HG03469 (cell line): ENCODE data around the gene USPL1.
"Not testable (repeated sequence)": the region's sequence is repeated elsewhere in the genome, so short reads cannot be mapped to it uniquely, and the experiment has no call there.

Experiments used
- ATAC-seq: cut with Tn5 transposase; IDR thresholded peaks from one replicate; pipeline ENCODE4 v1.9.1; 2021; ENCODE audit warnings: mild to moderate bottlenecking, moderate library complexity, moderate number of reproducible peaks; ENCODE audit not compliant: unreplicated experiment

USPL1 gene

DNA sequence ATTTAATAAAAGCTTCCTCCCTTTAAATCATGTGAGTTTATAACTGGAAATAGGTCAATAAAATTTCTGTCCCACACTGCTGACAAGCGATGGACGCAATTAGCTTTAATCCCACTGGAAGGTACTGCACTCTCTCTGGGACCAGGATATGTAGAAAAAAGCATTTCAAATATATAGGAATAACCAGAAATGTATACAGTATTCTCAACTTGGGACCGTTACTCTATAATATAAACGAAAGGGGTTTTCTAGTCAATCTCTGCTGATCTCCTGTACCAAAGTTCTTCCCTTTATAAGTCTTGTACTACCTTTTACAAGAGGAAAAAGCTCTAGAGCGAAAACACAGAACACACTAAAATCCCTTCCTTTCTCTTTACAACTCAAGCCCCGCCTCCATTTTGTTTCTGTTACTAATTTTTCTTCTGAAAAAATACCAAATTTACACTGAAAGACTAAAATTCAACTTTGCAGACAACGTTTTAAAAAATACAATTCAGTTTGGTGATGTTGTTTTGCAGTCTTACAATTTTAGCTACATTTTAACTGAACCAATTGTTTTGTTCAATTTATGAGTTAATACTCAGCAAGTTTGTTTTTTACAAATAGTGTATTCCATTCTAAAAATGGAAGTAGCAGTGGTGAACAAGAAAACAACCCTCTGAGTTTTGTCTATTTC is 1.7 kb upstream of the USPL1 start:
- ATAC-seq = no peak

DNA sequence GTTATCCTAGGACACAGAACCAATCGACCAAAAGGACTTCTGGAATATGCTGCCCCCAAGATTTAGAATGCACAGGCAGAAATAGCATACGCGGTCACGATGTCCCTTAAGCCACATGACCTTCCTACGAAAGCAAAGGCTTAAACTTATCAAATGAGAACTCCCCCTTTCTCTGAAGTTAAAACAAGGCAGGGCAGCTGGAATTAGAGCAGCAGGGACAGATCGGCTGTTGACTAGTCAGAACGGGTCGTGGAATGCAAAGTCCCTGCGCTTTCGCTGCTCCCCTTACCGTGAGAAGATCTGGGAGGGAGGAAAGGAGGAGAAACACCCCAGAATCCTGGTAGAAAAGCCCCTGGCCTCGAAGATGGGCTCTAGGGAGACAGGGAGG is 799 bp upstream of the USPL1 start:
- no peak for ATAC-seq

DNA sequence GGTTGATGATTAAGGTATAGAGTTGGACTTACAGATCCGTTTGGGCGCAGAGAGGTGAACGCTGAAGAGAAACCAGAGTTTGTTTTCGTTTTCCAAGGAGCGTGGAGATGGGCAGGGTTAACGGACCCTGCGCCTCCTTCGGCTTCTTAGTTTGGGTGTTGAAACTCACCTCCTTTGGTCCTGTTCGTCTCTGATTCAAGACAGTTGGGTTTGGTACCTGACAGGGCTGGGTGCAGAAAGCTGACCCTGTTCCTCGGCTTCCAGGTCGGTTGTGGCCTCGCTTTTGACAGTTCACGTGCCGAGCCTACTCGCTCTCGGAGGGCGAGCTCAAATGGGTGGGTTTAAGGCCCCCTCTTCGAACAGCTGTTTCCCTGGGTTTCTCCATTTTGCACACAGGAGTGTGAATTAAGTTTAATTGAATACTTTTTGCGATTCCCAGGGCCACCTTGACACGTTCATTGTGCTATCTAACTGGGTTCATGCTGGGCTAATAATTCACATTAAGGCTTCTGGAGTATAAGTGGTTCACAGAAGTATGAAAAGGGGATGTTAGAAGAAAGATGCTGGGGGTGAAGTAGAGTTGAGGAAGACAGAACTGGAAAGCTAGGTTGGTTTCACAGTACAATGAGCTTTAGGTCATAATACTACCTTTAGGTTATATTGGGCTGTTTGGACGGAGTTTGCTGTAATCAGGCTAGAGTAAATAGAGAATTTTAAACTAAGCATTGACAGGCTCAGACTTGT is 638 bp downstream of the USPL1 start:
- ATAC-seq = no peak

DNA sequence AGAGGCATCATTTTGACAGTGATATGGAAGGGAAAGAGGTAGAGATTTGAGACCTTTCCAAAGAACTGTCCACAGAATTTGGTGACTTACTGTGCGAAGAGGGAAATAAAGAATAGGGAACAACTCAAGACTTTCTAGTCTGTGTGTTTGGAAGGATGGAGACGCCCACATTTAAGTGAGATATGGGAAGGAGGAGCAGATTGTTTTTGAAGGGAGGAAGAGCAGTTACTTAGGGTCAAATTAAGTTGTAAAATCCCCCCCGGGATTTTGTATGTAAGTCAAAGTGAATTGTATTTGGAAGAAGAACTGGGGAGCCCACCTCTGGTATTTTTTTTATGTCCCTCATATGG is 1.2 kb downstream of the USPL1 start:
- no peak for ATAC-seq

DNA sequence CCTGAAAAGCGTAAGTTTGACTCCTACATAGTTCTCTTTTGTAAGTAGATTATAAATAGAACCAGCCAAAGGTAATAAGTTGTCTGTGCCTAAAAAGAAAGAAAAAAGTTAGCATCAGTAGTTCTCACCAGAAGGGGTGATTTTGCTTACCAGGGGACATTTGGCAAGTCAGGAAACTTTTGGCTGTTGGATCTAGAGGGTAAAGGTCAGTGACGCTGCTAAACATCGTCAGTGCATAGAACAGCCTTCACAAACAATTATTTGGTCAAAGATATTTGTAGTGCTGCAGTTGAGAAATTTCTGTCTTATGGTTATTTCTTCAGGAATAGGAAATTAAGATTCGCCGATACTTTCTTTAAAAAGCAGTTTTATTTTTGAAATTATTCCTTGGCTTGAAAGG is 2.0 kb downstream of the USPL1 start:
- ATAC-seq = no peak

DNA sequence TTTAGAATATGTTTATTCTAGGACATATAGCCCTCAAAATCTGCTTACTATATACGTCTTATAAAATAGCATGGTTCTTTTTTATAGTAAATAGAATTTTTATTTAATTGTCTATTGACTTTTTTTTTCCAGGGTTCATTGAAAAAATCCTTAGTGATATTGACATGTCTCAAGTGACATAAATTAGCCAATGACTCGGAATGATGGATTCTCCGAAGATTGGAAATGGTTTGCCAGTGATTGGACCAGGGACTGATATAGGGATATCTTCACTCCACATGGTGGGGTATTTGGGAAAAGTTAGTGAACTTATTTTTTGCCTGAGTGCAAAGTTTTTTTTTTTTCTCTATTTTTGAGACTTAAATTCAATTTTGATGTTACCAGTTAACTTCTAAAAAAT is 3.2 kb downstream of the USPL1 start:
- no peak for ATAC-seq

DNA sequence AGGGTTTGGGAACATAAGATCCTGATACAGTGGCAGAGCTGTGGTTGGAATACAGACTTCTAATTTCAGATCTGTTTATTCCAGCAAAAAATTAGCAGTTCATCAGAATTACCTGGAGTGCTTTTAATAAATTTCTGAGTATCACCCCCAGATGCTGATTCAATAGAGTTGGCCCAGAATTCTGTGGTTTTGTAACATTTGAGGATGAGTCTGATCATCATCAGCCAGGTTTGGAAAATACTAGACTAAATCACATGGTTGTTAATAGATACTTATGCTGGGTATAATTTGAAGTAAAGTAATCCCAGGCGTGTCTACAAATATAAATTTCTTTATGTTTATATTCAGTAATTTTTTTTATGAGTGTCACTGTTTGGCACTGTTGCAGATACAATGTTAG is 4.8 kb downstream of the USPL1 start:
- no peak for ATAC-seq

DNA sequence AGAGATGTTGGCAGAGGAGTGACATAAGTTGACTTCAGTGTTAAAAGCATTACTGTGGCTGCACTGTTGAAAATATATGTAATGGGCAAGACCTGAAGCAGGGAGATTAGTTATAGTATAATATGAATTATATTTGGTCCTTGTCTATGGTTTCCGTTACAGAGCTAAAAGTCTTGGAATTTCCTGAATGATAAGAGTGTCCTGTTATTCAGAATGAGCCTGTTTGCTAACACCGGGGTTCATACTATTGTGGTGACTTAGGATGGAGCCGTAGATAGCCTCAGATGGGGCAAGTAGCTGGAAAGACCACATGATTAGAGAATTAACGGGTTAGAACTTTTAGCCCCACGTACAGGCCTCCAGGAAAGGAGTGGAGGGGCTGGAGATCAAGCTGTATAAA is 5.7 kb downstream of the USPL1 start:
- no peak for ATAC-seq

DNA sequence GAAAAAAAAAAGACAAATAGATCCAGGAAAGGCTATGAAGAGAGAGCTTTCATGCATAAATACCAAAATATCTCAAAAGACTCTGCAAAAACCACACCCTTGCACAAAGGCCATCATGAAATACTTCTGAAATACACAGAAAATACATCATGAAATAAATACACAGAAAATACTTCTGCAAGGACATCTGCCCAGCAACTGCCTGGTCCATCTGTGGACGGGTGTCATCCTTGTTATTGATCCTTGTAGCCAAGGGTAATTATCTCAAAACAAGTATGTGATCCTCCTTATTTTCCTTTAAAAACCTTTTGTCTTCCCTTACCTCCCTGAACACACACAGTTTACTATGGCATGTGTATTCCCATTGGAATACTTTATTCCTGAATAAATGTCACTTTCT is 6.9 kb downstream of the USPL1 start:
- ATAC-seq = no peak

DNA sequence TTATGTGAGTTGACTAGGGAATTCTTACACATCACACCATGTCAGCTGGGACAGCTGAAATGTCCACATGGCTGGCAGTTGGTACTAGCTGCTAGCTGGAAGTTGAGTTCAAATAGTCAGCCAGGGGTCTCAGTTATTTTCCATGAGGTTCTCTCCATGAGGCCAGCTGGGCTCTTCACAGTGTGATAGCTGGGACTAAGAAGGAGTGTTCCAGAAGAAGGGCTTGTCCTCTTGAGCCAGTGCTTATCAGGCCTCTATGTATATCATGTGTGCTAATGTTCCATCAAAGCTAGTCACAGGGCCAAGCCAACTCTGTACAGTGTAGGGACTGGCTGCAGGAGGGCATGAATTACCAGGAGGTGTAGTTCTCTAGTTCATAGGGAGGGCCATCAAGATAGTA is 11.8 kb downstream of the USPL1 start:
- ATAC-seq = no peak

DNA sequence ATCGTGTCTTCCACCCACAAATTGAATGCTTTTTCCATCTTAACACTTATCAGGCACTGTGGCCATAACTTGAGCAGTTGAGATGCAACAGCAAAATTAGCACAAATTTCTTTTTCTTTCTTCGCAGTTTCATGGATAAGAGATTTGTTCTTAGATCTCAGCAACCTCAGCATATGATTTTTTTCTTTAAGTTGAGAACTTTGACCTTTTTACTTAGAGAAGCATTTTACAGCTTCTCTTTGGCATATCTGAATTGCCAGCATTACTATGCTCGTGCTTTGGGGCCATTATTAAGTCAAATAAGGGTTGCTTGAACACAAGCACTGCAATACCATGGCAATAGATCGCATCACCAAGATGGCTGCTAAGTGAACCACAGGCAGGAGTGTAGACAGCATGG is 16.1 kb downstream of the USPL1 start:
- no peak for ATAC-seq

DNA sequence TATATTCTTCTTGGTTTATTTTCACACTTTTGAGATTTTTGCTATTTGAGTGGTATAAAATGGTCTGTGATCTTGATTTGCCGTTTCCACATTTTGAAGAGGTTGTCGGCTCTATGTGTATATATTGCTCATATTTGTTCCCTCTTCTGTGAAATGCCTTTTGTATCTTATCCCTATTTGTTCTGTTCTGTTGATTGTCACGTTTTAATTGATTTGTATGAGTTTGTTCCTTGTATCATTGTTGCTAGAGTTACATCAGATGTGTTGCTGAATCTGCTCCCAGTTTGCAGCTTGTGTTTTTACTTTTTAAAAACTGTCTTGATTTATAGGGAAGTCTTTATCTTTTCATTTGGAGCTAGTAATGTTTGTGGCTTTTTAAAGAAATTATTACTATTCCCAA is 17.1 kb downstream of the USPL1 start:
- ATAC-seq = no peak

DNA sequence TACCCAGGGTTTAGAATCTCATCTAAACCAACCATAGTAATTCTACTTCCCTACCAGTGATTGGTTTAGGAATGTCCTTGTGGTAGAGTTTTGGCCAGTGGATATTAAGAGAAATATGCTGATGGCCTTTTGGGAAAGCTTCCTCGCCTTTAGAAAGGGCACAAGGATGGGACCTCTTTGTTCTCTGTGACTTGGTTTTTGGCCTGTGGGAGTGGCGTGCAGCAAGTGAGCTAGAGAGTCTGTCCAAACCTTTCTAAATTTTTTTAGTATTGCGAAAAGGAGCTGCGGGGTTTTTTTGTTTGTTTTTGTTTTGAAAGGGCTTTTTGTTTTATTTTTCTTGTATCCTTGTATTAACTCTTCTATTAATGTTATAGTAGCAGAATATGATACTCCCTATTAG is 20.6 kb downstream of the USPL1 start:
- ATAC-seq = no peak

DNA sequence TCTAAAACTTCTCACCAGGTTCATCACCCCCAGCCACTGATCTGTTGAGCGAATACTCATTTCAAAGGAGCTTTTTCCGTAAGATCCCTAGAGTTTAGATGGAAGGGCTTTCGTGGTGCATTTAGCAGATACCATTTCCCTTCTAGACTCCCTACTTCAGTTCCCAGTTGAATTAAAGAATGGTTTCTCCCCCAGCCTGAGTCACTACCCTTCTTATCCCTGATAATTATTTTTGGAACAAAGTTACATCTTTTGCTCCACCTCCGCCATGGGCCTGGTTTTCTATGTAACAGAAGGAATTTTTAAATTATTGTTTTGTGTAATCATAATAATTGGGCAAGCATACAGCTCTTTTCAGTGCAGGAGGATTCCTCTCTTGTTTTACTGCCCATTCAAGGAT is 22.0 kb downstream of the USPL1 start:
- ATAC-seq = no peak

DNA sequence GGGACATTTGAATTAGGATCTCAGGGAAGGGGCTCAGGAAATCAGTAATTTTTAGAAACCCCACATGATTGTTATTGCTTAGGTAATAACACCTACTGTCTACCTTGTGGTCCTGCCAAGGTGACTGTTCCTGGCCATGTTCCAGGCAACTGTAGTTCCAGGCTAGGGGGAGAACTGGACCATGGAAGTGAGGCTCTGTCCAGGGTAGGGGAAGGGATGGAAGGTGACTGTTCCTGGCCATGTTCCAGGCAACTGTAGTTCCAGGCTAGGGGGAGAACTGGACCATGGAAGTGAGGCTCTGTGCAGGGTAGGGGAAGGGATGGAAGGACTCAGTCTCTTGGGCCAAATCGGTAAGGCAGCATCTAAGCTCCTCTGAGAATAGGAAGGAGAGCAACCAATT is 23.5 kb downstream of the USPL1 start:
- not testable (repeated sequence) for ATAC-seq

DNA sequence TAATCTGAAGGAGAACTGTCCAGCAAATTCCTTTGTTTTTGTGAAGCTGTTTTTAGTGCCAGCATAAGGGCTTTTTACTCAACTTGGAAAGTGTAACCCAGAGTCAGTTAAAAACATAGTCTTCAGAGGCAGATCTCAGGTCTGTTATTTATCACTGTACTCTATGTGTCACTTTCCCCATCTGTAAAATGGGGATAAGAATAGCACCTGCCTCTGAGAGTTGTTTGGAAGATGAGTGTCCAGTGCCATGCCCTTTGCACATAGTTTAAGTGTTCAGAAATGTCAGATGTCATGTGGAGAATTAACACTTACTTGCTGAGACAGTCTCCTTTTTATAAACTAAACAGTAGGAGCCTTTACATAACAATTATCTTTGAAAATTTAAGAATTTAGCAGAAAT is 27.9 kb downstream of the USPL1 start:
- no peak for ATAC-seq

DNA sequence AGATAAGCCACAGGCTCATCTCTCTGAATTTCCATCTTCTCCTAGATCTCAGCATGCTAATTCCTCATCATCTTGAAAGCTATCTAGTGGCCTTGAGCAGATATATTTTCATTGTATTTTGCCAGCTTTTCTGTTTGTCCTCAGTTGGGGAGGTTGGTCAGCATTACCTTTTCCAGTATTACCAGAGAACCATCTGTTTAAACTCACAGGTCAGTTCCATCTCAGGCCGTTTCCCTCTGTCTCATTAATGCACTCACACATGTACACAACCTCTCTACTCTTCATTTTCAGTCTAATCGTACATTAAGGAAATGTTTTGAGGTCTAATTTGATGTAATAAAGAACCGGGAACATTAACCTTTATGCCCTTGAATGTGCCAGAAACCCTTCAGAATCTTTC is 29.7 kb downstream of the USPL1 start:
- ATAC-seq = no peak

DNA sequence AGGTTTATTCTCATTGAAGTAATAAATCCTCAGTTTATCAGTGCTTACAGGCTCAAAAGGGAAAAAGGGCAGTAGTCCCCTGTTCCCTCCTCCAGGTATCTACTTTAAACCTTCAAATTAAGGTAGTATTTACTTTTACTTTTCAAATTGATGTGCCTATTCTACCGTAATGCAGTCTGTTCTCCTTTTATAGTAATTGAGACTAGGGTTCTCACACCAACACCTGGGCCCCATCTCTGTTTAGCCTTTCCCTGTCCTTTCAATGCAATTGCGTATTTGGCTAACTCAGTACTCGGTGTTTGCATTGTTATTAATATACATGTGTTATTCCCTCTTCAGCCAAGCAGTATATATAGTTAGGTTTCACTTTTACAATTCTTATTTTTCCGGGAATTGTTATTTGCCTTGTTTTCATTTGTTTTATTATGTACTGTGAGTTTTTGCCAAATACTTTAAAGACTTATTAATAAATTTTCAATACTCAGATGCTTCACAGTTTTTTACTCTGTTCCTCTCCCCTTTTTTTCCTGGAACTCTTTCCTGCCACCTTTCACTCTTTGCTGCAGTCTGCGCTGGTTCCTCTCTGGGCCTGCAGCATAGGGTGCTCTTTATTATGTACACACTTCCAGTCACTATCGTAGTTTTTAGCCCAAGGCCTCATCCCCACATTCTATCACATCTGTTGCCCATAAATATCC is 30.3 kb downstream of the USPL1 start:
- ATAC-seq = no peak

DNA sequence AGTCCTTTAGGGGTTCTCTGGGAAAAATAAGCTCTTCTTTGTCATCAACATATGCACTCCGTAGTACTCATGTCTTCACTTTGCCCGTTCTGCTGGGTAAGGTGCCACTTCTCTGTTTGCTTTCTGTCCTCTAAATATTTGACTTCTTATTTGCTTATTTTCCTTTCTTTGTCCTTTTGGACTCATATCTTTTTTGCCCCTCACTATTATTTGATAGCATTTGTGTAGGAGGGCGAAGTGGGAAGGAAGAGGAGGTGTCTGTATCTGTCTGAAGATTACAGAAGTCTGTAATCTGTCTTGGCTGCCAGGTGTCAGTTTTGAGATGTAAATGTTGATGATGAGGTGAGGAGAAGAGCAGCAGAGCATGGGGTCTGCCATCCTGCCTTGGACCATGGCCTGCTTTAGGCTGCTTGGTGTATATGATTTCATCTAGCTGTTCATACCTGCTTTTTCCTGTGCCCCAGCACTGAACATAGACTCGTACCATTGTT is 30.8 kb downstream of the USPL1 start:
- ATAC-seq = no peak

DNA sequence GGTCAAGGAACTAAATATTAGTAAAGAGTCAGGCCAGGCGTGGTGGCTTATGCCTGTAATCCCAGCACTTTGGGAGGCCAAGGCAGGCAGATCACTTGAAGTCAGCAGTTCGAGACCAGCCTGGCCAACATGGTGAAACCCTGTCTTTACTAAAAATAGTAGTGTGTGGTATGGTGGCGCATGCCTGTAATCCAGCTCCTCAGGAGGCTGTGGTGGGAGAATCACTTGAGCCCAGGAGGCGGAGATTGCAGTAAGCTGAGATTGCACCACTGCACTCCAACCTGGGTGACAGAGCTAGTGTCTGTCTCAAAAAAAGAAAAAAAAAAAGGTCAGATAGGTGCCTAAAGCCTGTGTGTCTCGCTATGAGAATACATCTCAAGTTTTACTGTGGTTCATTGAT is 33.9 kb downstream of the USPL1 start:
- ATAC-seq = not testable (repeated sequence)

DNA sequence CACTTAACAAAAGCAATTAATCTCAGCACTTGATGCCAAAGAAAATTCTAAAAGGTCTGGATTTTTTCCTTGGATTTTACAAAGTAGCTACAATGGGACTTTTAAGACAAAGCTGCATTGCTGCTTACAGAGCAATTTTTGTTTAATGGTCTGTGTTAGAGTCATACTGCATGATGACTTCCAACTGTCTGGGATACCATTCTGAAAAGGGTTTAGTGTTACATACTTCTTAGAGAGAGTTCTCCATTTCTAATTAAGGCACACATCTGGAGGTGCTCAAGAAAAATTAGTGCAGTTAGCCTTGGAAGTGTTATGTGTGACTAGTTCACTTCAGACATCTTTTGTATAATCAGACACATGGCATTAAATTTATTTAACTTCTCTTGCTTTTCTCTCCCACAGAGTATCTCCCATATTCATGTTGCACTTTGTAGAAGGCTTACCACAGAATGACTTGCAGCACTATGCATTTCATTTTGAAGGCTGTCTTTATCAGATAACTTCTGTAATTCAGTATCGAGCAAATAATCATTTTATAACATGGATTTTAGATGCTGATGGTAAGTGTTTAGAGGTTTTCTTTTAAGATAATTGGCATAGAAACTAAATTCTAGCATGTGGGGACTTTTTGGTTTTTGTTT is 35.1 kb downstream of the USPL1 start:
- ATAC-seq = no peak

DNA sequence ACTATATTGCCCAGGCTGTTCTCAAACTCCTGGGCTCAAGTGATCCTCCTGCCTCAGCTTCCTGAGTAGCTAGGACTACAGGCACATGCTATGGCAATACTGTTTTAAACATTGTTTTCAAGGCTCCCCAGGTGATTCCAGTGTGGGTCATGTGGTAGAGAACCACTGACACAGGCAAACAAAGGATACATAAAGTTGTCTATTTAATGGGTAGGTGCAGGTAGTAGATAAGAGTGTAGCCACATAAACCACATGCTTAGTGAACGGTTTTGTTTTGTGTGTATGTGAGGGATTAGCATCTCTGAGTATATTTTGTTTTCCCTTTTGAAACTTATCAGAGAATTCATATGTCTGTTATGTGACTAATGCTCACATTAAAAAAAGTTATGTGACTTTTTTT is 36.7 kb downstream of the USPL1 start:
- ATAC-seq = no peak
